Cortex of kidney (tissue), 1 donor: ENCODE data around the gene COL6A2.
"Not testable (repeated sequence)": the region's sequence is repeated elsewhere in the genome, so short reads cannot be mapped to it uniquely, and the experiment has no call there.

Experiments used
- DNase-seq: peaks from one replicate; lab custom pipeline; 2025; lab: John Stamatoyannopoulos, UW

The COL6A2 gene

GRCh38 chr21:46156678-46157077, 58.8 kb downstream of the COL6A2 start:
- DNase-seq = no peak

- DNase-seq = no peak
These were observed 59.6 kb downstream of the COL6A2 start for GRCh38 chr21:46157396-46157986.

GRCh38 chr21:46157987-46158451, 60.1 kb downstream of the COL6A2 start:
- DNase-seq = no peak

- DNase-seq = no peak
These were observed 60.9 kb downstream of the COL6A2 start for GRCh38 chr21:46158666-46159300.

DNA sequence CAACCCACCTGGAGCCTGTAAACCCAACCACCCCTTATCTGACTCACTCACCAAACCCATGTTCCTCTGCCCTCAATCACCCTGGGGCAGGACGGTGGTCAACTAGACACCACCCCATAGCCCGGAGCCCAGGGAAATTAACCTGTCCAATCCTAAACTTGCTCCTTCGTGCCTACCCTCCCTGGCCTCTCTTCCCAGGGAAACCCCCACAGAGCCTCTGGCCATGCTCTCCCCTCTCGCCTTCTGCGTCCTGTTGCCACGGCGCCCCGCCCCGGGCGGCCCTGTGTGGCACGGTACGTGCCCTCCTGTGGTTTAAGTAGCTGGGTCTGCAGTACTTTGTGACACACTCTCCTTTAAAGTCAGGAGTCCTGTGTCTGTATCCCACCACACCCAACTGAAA, 61.5 kb downstream of the COL6A2 start:
- no peak for DNase-seq

DNA sequence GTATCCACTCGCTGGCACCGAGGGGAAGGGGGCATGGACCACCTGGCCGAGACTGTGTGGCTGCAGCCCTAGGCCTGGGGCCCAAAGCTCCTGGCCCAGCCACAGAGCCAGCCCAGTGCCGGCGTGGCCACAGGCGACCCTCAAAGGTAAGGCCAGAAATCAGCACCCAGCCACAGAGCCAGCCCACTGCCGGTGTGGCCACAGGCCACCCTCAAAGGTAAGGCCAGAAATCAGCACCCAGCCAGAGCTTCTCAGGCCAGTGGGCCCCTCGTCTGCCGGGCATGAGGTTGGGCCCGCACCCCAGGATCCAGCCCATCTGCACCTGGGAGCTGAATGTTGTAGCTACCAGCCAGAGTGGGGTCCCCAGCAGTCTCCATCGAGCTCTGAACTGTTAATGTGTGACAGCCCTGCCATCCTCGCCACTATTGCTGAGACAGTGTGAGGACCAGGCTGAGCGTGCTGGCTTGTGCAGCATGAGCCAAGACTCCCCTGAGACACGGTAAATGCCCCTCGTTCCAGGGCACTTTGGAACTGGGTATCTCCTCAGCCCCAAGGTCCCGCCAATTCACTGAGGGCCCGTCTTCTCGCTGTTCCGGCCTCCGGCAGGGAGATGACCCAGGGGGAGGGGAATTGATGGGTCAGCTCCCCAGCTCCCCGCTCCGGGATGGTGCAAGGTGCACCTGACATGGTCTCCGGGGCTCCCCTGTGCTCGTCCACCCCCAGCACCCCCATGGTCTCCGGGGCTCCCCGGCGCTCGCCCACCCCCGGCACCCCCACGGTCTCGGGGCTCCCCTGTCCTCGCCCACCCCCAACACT, 62.1 kb downstream of the COL6A2 start:
- DNase-seq = no peak

GRCh38 chr21:46160657-46160906, 62.7 kb downstream of the COL6A2 start:
- DNase-seq = no peak

GRCh38 chr21:46160907-46161632, 63.2 kb downstream of the COL6A2 start:
- no peak for DNase-seq

DNA sequence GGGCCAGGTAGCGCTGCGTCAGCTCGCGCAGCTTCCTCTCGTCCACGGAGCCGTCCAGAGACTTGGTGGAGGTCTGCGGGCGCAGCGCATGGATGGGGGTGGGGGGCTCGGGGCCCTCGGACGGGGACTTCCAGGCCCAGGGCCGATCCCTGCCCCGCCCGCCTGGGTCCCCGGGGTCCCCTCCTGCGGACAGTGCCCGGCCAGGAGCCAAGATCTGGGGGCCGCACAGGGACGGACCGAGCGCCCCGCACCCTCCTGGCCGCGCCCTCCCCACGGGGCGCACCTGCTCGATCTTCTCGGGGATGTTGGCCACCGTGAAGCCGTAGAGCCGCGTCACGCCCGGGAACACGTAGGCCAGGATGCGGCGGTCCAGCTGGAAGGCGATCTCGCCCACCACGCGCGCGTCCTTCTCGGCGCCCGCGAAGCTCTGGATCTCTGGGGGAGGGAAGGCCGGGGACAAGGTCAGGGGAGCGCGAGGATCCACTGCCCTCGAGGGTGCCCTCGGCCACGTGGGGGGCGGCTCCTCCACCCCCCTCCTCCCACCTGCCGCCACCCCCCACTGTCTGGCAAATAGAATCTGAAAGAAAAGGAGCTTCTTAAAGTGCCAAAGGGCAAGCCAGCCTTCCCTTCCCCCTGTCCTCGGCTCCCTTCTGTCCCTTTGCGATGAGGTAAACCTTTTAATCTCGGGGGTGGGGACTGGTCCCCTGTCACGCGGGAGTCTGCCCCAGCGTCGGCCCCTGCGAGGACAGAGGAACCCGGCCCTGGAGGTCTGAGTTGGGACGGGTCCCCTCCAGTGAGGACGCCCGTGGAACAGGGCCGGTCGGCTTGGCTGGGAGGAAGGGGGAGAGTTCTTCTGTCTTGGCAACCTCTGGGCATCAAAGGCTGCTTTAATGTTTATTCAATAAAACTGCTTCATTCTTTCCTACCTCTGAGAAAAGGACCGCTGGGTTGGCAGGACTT, 64.0 kb downstream of the COL6A2 start:
- no peak for DNase-seq

DNA sequence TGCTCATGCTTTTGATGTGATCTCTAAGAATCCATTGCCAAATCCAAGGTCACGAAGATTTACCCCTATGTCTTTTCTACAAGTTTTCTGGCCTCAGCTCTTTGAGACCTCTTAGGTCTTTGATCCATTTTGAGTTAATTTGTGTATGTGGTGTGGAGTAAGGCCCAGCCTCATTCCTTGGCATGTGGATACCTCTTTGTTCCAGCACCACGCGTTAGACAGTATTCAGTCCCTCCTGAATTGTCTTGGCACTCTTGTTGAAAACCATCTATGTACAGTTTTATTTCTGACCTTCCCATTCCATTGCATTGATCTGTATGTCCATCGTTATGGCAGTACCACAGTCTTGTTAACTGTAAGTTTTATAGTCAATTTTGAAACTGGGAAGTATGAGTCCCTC, 65.5 kb downstream of the COL6A2 start:
- DNase-seq = no peak

- no peak for DNase-seq
These were observed 67.2 kb downstream of the COL6A2 start for GRCh38 chr21:46165098-46165497.

GRCh38 chr21:46168238-46168637, 70.3 kb downstream of the COL6A2 start:
- no peak for DNase-seq

DNA sequence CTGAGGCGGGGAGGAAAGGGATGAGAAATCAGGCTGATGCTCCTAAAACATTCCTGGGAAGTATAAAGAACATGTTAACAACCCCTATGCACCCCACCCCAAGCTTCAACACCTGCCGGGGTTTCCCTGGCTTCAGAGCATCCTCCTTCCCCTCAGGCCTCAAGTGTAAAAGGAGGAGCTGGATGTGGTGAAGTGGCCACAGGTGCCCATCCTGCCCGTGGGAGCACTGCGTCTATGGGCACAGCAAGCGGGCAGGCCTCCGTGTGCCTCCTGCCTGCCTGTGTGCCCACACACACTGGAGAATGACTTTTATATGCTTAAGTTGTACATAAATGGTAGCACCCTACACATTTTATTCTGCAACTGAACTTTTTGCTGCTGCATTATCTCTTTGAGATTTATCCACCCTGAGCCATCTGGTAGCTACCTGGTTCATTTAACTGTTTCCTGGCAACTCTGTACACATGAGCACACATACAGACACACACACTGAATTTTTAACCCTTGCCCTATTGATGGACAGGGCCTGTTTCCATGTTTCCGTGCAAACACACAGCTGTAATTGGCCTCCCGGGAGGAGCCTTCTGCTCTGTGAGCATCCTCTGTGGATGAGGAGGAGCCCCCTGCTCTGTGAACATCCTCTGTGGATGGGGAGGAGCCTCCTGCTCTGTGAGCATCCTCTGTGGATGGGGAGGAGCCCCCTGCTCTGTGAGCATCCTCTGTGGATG, 70.9 kb downstream of the COL6A2 start:
- no peak for DNase-seq

DNA sequence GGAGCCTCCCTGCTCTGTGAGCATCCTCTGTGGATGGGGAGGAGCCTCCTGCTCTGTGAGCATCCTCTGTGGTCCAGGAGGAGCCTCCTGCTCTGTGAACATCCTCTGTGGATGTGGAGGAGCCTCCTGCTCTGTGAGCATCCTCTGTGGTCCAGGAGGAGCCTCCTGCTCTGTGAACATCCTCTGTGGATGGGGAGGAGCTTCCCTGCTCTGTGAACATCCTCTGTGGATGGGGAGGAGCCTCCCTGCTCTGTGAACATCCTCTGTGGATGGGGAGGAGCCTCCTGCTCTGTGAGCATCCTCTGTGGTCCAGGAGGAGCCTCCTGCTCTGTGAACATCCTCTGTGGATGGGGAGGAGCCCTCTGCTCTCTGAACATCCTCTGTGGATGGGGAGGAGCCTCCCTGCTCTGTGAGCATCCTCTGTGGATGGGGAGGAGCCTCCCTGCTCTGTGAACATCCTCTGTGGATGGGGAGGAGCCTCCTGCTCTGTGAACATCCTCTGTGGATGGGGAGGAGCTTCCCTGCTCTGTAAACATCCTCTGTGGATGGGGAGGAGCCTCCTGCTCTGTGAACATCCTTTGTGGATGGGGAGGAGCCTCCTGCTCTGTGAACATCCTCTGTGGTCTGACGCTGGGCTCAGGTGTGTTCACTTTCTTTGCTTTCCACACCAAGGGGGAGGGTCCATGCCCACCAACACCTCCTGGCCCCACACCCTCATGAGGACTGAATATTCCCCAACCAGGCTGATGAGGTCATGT, 72.7 kb downstream of the COL6A2 start:
- not testable (repeated sequence) for DNase-seq

- no peak for DNase-seq
These were observed 73.7 kb downstream of the COL6A2 start for GRCh38 chr21:46171585-46171984.

DNA sequence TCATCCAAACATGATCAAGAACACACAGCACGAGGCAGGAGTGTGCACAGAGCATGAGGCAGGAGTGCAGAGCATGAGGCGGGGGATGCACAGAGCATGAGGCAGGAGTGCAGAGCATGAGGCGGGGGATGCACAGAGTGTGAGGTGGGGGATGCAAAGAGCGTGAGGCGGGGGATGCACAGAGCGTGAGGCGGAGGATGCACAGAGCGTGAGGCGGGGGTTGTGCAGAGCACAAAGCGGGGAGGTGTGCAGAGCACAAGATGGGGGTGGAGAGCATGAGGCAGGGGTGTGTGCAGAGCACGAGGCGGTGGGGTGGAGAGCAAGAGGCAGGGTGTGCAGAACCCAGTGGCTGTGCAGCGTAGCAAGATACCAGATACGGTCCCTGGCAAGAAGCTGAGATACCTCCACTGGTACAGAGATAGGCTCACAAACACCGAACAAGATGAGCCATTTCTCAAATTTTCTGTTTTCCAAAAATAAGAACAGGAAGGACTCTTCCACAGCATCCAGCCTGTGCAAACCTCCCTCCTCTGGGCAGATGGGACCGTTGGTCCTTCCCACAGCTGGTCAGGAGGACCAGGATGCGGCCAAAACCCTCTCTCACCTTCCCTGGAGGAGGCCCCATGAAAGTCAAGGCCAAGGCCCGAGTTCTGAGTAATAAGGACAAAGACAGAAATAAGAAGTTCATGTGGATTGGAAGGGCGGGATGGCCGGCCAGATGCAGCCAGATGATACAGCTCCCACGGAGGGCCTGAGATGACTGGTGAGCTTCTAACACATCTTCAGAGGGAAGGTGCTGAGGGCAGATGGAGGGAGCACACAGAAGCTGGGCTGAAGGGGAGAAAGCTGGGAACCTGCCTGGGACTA, 74.3 kb downstream of the COL6A2 start:
- DNase-seq = no peak

GRCh38 chr21:46172863-46173528, 75.1 kb downstream of the COL6A2 start:
- DNase-seq = no peak

- no peak for DNase-seq
These were observed 75.7 kb downstream of the COL6A2 start for GRCh38 chr21:46173573-46173972.
